ENCODE results near the gene EIF4EBP2. TPM values are rescaled to one million over a fixed set of nuclear protein-coding genes. Genes with fewer than 3 reads are reported as not detected.

Gene EIF4EBP2
- total and polyA plus RNA-seq, 2 experiments from 2014 or later = 42.0 to 131 TPM

- TF ChIP-seq ZNF462 (CRISPR knock-in tag; IDR thresholded peaks at IDR 0.05) = no peak
- TF ChIP-seq CREB1 (CRISPR knock-in tag; IDR thresholded peaks at IDR 0.05; ENCODE audit: low read depth) = no peak
- no peak for TF ChIP-seq ZNF114 (CRISPR knock-in tag; IDR thresholded peaks at IDR 0.05)
- no peak for TF ChIP-seq EZH2phosphoT487 (IDR thresholded peaks at IDR 0.05; ENCODE audit: unreplicated experiment)
- no peak for TF ChIP-seq NANOG (IDR thresholded peaks at IDR 0.05; ENCODE audit: borderline replicate concordance)
- TF ChIP-seq JUNB (IDR thresholded peaks at IDR 0.05; ENCODE audit: unreplicated experiment) = no peak
- TF ChIP-seq POLR2AphosphoS5 (IDR thresholded peaks at IDR 0.05; ENCODE audit: low read depth) = no peak
Measured at GRCh38 chr10:70404787-70405036, 767 bp downstream of the EIF4EBP2 start (continued).

GRCh38 chr10:70405037-70405824 lies 1.3 kb downstream of the EIF4EBP2 start:
- ATAC-seq = peak; percentile 21
- peaks cover 52% of the 10 kb centered on the region for H3K79me2 ChIP-seq (replicated peaks; ENCODE audit: insufficient read depth)
- TF ChIP-seq EZH2 (IDR thresholded peaks at IDR 0.05; ENCODE audit: low read depth, unreplicated experiment) = no peak
- no peak for TF ChIP-seq STAT1 (IDR thresholded peaks at IDR 0.05; ENCODE audit: unreplicated experiment)
- no peak for TF ChIP-seq CTCF (conservative IDR thresholded peaks at IDR 0.05; ENCODE audit: low read depth in 2 of 2)
- no peak for TF ChIP-seq CREB1 (CRISPR knock-in tag; IDR thresholded peaks at IDR 0.05; ENCODE audit: low read depth)
- no peak for TF ChIP-seq EZH2phosphoT487 (IDR thresholded peaks at IDR 0.05; ENCODE audit: unreplicated experiment)
- TF ChIP-seq NANOG (IDR thresholded peaks at IDR 0.05; ENCODE audit: borderline replicate concordance) = no peak
- TF ChIP-seq JUNB (IDR thresholded peaks at IDR 0.05; ENCODE audit: unreplicated experiment) = no peak
- TF ChIP-seq ZNF331 (CRISPR knock-in tag; IDR thresholded peaks at IDR 0.05; ENCODE audit: low read depth) = no peak
- no peak for TF ChIP-seq REST (IDR thresholded peaks at IDR 0.05; ENCODE audit: unreplicated experiment)

More at GRCh38 chr10:70405037-70405824, 1.3 kb downstream of the EIF4EBP2 start:
- no peak overlapping the region for H2AFZ ChIP-seq
- H4K20me1 ChIP-seq (replicated peaks; ENCODE audit: insufficient read depth) = peaks cover 44% of the 10 kb centered on the region
- H3K27ac Mint-ChIP-seq = peak overlapping the region; percentile 93
- no peaks in the 10 kb centered on the region; the same call in 1 of the 2 replicates for H3K36me3 ChIP-seq (ENCODE audit: insufficient read depth)
- H3K27me3 ChIP-seq (ENCODE audit: insufficient read depth) = no peaks in the 10 kb centered on the region
- peak overlapping the region; percentile 96 for H3K4me3 ChIP-seq
- no peak overlapping the region for H3K27ac ChIP-seq (ENCODE audit: low read depth)
- no peaks in the 10 kb centered on the region for H3K9me2 ChIP-seq (ENCODE audit: insufficient read depth)
- H3K27me3 Mint-ChIP-seq (ENCODE audit: insufficient read depth, low read depth, poor library complexity) = peaks cover 8% of the 10 kb centered on the region
- peak overlapping the region; percentile 97 for H3K4me3 Mint-ChIP-seq
- peaks cover 6% of the 10 kb centered on the region; the same call in 2 of the 3 replicates for H3K9me3 Mint-ChIP-seq
- H3F3A ChIP-seq (replicated peaks; ENCODE audit: low read depth) = peaks cover 20% of the 10 kb centered on the region; the same call in 1 of the 2 replicates
- H3K4me1 ChIP-seq (ENCODE audit: insufficient read depth) = peaks cover 32% of the 10 kb centered on the region
- peak; percentile 52 for DNase-seq (ENCODE audit: low spot score)
- H3K36me3 Mint-ChIP-seq (ENCODE audit: low read depth) = peaks cover 40% of the 10 kb centered on the region
- peak overlapping the region; percentile 100 for H3K4me2 ChIP-seq
- H3K4me1 Mint-ChIP-seq = peaks cover 38% of the 10 kb centered on the region
